ENCODE data around the gene VSIR.

Gene VSIR

DNA sequence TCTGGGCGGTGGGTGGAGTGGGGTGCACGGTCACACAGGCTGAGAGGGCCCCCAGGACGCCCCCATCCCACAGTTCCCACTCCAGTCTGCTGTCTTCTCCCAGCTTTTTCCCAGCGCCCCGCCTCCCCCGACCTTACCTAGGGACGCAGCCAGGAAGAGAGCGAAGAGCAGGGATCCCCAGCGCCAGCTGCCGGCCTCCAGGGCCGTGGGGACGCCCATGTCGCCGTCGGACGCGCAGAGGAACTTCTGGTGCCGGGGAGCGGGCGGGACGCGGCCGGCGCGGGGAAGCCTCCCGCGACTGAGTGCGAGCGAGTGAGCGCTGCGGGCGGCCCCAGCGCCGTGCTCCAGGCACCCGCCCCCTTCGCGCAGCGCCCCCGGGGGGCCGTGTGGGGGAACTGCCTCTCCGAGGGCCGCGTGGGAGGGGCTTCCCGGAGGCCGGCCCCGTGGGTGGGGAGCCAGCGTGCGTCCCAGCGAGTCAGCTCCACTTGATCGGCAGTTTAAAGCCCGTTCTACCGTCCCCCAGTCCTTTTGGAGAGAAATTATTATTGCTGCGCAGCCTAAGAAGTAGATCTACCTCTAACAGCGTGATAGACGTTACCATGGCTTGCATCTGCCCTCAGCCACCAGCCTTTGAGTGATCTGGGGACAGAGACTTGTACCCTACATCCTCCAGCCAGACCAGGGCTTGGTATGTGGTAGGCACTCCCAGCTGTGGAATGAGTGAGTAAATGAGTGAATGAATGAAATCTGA is at the start of gene VSIR:
TSS of gene VSIR (minus strand) at position 300 of the 751 bp plus-strand sequence. CDS start at position 219, 81 bp downstream.
- DNase-seq (ENCODE audit: low read depth), result peak; percentile 75
- H3K4me3 ChIP-seq (ENCODE audit: low read length), result peak within 1 kb of the TSS; percentile 96
- TF ChIP-seq, protein P1, sequence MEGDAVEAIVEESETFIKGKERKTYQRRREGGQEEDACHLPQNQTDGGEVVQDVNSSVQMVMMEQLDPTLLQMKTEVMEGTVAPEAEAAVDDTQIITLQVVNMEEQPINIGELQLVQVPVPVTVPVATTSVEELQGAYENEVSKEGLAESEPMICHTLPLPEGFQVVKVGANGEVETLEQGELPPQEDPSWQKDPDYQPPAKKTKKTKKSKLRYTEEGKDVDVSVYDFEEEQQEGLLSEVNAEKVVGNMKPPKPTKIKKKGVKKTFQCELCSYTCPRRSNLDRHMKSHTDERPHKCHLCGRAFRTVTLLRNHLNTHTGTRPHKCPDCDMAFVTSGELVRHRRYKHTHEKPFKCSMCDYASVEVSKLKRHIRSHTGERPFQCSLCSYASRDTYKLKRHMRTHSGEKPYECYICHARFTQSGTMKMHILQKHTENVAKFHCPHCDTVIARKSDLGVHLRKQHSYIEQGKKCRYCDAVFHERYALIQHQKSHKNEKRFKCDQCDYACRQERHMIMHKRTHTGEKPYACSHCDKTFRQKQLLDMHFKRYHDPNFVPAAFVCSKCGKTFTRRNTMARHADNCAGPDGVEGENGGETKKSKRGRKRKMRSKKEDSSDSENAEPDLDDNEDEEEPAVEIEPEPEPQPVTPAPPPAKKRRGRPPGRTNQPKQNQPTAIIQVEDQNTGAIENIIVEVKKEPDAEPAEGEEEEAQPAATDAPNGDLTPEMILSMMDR (conservative IDR thresholded peaks at IDR 0.05; ENCODE audit: low read length), result peak; percentile 58

DNA sequence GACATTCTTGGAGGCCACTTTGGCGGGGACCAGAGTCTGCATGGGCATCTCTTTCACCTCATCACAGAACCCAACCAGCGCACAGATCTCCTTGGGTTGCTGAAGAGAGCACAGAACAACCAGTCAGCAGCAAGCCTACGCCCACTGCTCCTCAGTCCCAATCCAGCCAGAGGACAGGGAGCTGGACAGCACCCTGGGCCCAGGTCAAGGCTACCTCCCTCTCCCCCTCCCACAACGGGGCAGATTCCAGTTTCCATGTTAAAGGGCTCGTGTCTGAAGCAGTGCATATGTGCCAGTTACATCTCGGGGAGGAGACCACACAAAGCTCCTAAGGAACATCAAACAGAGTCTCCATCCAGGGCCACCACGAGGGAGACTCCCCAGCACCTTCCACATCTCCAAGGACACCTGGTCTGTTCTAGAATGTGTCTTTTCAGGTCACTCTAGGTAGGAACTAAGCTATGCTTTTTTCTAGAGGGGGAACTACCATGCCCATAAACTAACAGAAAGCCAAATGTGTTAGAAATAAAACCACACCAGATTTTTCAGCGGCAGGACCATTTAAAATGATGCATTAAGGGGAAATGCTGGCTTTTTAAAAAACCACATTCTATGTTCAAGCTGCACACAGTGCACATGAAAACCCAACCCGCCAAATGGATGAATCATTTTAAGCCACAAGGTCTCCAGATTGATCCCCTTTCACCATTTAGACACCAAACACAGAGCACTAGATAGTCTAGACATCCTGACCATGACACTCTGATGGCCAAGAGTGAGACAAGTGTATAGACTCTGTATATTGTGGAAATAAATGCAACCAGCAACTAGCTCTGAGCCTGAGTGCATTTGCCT is 48.8 kb upstream of the VSIR start:
- peak; percentile 69 for DNase-seq (ENCODE audit: low read depth)
- TF ChIP-seq, protein P1 (conservative IDR thresholded peaks at IDR 0.05; ENCODE audit: low read length), result no peak
- H3K4me3 ChIP-seq (ENCODE audit: low read length), result no peak overlapping the region

DNA sequence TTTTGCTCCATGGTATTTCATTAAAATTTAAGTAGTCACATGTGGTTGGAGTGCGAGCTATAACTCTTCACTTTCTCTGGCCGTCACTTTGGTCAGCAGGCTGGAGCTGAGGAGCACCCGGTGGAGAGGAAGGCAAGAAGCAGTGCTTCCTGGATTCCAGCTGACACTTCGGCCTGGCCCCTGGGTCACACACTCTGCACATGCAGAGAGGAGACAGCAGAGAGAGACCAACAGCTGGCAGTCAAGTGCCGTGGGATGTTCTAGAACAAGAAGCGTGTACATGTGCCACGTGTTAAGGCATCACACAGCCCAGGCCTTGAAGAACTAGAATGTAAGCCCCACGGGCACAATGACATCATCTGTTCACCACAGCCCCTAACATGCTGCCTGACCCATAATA is 47.6 kb upstream of the VSIR start:
- no peak overlapping the region for H3K4me3 ChIP-seq (ENCODE audit: low read length)
- no peak for DNase-seq (ENCODE audit: low read depth)
- TF ChIP-seq, protein P1 (conservative IDR thresholded peaks at IDR 0.05; ENCODE audit: low read length), result no peak

DNA sequence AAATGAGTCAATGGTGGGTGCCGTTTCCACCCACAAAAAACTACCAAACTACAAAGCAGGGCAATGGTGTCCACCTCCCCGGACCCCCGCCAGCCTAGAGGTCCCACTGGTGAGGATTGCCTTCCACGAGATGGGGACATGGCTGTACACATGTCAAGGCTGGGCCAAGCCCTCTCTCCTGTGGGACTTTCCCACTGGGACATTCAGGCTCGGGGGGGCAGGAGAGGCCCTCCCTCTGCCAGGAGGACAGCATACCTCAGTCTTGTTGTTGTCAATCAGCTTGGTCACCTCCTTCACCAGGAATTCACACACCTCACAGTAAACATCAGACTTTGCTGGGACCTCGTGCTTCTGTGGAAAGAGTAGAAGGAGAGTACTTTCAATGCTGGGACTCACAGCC is 46.7 kb upstream of the VSIR start:
- TF ChIP-seq, protein P1 (conservative IDR thresholded peaks at IDR 0.05; ENCODE audit: low read length), result no peak
- no peak for DNase-seq (ENCODE audit: low read depth)

DNA sequence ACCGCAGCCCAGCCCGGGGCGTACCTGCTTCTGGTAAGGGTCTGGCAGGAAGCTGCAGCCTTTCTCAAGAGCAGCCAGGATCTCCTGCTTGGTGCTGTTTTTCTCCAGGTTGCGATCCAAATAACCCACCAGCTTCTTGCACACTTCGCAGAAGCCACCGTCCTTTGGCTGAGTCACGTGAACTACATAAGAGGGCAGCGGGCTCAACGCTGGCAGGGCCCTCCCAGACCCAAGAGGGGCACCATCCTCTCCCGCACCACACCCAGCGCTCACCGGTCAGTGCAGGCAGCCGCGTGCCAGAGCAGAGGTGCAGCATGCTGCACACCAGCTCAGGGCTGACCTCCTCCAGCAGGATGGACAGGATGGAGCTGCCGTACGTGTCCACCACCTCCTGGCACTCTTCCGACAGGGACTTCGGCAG is 46.1 kb upstream of the VSIR start:
- no peak overlapping the region for H3K4me3 ChIP-seq (ENCODE audit: low read length)
- no peak for DNase-seq (ENCODE audit: low read depth)
- TF ChIP-seq, protein P1 (conservative IDR thresholded peaks at IDR 0.05; ENCODE audit: low read length), result no peak

More for the DNA sequence above, 46.7 kb upstream of the VSIR start:
- H3K4me3 ChIP-seq (ENCODE audit: low read length), result no peak overlapping the region

DNA sequence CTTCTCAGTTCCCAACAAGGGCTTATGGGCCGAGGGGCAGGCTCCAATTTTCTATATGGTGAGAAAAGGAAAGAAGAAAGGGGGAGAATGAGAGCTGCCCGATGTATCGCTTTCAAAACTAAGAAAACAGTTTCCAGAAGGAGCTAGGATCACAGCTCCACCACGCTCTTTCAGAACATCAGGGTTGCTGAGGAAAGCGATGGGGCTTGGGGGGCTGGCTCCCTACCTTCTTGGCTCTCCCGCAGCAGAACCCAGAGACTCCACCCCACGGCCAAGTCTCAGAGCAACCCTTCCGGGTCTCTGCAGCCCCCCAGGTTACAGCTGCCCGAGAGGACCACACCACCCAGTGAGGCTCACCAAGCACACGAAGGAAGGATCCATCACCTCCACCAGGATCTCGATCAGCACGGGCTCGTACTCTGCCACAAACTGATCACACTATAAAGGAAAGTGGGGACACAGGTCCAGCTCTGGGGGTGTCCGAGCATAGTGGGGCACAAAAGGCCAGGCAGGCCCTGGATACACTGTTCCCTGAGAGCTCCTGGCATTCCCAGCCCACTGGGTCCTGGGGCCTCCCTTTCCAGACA is 45.4 kb upstream of the VSIR start:
- DNase-seq (ENCODE audit: low read depth), result no peak
- H3K4me3 ChIP-seq (ENCODE audit: low read length), result no peak overlapping the region
- TF ChIP-seq, protein P1 (conservative IDR thresholded peaks at IDR 0.05; ENCODE audit: low read length), result no peak

All from AG10803 (cell line).